Small intestine (tissue), 7 donors: ENCODE measurements around the gene TMEM266. TPM values are rescaled to one million over a fixed set of nuclear protein-coding genes. Genes with fewer than 3 reads are reported as not detected.

Source experiments
- DNase-seq, 2 donors: peaks; one replicate each; pipeline versions ENCODE4 v3.0.0 to v3.0.0-alpha.2; 2013
- FAIRE-seq: peaks from 2 replicates; lab custom pipeline; 2012; peaks lifted over from hg19 to GRCh38; lab: Jason Lieb, UNC
- H3K27ac ChIP-seq, 3 donors: one replicate each; pipeline ENCODE4 v1.5.1; 2013; ENCODE audit warnings: low read length in 2 of 3, mild to moderate bottlenecking in 2 of 3, control low read depth in 1 of 3, inconsistent platforms in 1 of 3, low read depth in 1 of 3, moderate library complexity in 1 of 3
- H3K27me3 ChIP-seq, 3 donors: one replicate each; pipeline ENCODE4 v1.6.1; 2013; ENCODE audit warnings: low read length in 3 of 3, inconsistent platforms in 1 of 3; ENCODE audit not compliant: control insufficient read depth in 3 of 3, insufficient read depth in 3 of 3
- H3K36me3 ChIP-seq, 3 donors: one replicate each; pipeline ENCODE4 v1.6.1; 2013; ENCODE audit warnings: low read length in 3 of 3, inconsistent platforms in 1 of 3, low read depth in 1 of 3, mild to moderate bottlenecking in 1 of 3, moderate library complexity in 1 of 3; ENCODE audit not compliant: control insufficient read depth in 3 of 3, insufficient read depth in 2 of 3
- H3K4me1 ChIP-seq, 3 donors: one replicate each; pipeline ENCODE4 v1.6.1; 2013; ENCODE audit warnings: low read length in 2 of 3, inconsistent platforms in 1 of 3, low read depth in 1 of 3, mild to moderate bottlenecking in 1 of 3, moderate library complexity in 1 of 3; ENCODE audit not compliant: control insufficient read depth in 3 of 3, insufficient read depth in 2 of 3
- H3K4me3 ChIP-seq, 3 donors: one replicate each; pipeline ENCODE4 v1.5.1; 2013; ENCODE audit warnings: low read length in 3 of 3, control low read depth in 1 of 3, inconsistent platforms in 1 of 3, low read depth in 1 of 3, mild to moderate bottlenecking in 1 of 3, moderate library complexity in 1 of 3
- H3K9me3 ChIP-seq, 2 donors: one replicate each; pipeline ENCODE4 v1.6.1; 2013; ENCODE audit warnings: low read depth in 1 of 2, low read length in 1 of 2; ENCODE audit not compliant: control insufficient read depth in 2 of 2, insufficient read depth in 1 of 2
- WGBS, 3 donors: extraction: QIAGEN DNeasy Blood & Tissue Kit; methylation state at CpG; one replicate each; pipeline ENCODE4 v1.1.7; 2013; 5-methylcytosine and 5-hydroxymethylcytosine counted together
- polyA plus RNA-seq, 4 donors: library from polyadenylated mRNA; stranded (reverse) in 3 of 4; unstranded in 1 of 4; fragments of 200-250 nt in 3 of 4; fragments of 120-200 nt in 1 of 4; gene quantifications; one replicate each; pipeline versions ENCODE4 v1.2.1 to v1.2.3, GENCODE V29; 2013
- donor health status: healthy with polysubstance abuse.
- donor health status: control.
- donor health status: control.
- donor health status: Bipolar disorder and iron deficiency.
- donor health status: healthy.

The TMEM266 gene
- polyA plus RNA-seq, 4 donors, result 0.88 to 1.1 TPM; not detected in 2

GRCh38 chr15:76107169-76107568 lies 47.4 kb downstream of the TMEM266 start:
- Histone ChIP-seq H3K27ac (no peak overlapping the region), H3K27me3 (no peaks in the 10 kb centered on the region), H3K4me3 (no peak overlapping the region), H3K4me1 (no peaks in the 10 kb centered on the region), H3K36me3 (no peaks in the 10 kb centered on the region), H3K9me3 (no peaks in the 10 kb centered on the region)
- no peak for DNase-seq
- WGBS, 3 donors, result 69 to 72% (median 71%) methylated on average over 6 of the region's 6 CpGs
- no peak for FAIRE-seq

GRCh38 chr15:76108021-76108723 lies 48.4 kb downstream of the TMEM266 start:
- no peaks in the 10 kb centered on the region for H3K36me3 ChIP-seq
- FAIRE-seq (no peak), DNase-seq (no peak)
- H3K4me1 ChIP-seq, result no peaks in the 10 kb centered on the region
- no peaks in the 10 kb centered on the region for H3K9me3 ChIP-seq
- H3K27ac ChIP-seq, result no peak overlapping the region
- no peak overlapping the region for H3K4me3 ChIP-seq
- H3K27me3 ChIP-seq, result no peaks in the 10 kb centered on the region
- 51 to 55% (median 53%) methylated on average over 9 of the region's 9 CpGs for WGBS, 3 donors

DNA sequence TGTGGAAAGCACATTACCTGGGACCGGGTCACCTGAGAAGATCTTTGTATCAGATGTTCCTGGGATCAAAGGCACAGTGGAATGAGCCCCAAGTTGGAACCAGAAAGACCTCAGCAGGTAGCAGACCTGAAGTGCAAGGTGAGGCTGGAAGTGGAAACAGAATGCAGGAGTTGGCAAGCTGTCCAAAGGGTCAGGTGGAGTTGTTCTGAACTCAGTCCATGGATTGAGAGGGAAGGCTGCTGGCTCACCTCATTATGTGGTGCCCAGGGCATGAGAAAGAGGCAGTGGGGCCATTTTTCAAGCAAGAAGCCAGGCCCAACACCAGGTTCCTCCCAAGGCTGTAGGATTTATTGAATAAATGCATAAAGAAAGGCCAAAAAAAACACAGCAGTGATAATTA lies 49.3 kb downstream of the TMEM266 start:
- DNase-seq (no peak), FAIRE-seq (no peak)
- 61 to 78% (median 73%) methylated on average over 1 of the region's 1 CpG for WGBS, 3 donors
- Histone ChIP-seq H3K4me1 (no peaks in the 10 kb centered on the region), H3K36me3 (no peaks in the 10 kb centered on the region), H3K4me3 (no peak overlapping the region), H3K9me3 (no peaks in the 10 kb centered on the region), H3K27ac (no peak overlapping the region), H3K27me3 (peaks cover 0 to 2% (median 0%) of the 10 kb centered on the region in 3 donors)

GRCh38 chr15:76114561-76114960 lies 54.8 kb downstream of the TMEM266 start:
- FAIRE-seq (no peak), DNase-seq (no peak)
- H3K9me3 ChIP-seq, result no peaks in the 10 kb centered on the region
- WGBS, 3 donors, result 75 to 77% (median 75%) methylated on average over 3 of the region's 3 CpGs
- H3K36me3 ChIP-seq, result no peaks in the 10 kb centered on the region
- no peak overlapping the region for H3K27ac ChIP-seq
- H3K4me1 ChIP-seq, result no peaks in the 10 kb centered on the region
- H3K27me3 ChIP-seq, result peaks cover 0 to 2% (median 0%) of the 10 kb centered on the region in 3 donors
- H3K4me3 ChIP-seq, result no peak overlapping the region

DNA sequence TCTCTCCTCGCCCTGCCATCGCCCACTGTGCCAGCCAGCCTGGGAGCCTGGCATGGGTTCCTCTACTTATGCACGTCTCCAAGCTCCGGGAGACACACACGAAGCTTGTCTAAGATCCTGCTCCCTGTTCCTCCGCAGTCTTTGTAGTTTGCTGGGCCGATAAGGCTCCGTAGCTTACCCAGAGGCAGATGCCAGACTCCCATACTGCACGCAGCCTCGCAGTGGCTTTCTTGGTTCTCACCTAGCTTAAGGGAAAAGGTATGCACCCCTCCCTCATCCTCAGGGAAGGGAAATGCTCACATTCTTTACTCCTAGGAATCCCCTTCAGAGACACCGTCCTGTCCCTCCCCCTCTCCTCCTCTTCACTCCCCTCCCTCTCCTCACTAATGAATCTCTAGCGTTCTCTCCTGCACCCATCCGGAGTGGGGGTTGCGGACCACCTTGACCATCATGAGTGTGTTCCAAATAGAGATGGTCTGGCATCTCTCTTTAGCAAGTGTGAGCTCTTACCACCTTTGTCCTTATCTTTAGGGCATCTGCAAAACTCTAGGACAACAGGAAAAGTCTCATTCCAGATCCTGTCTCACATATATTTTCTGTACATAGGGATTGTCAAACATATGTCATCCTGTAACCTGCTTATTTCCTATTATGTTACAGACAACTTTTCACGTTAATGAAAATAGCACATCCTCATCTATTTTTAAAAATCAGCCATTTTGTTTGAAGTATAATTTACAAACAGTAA lies 56.5 kb downstream of the TMEM266 start:
- no peak overlapping the region for H3K4me3 ChIP-seq
- H3K36me3 ChIP-seq, result no peaks in the 10 kb centered on the region
- no peaks in the 10 kb centered on the region for H3K9me3 ChIP-seq
- no peak for FAIRE-seq
- no peaks in the 10 kb centered on the region for H3K4me1 ChIP-seq
- 59 to 71% (median 71%) methylated on average over 15 of the region's 15 CpGs for WGBS, 3 donors
- peaks cover 0 to 2% (median 0%) of the 10 kb centered on the region in 3 donors for H3K27me3 ChIP-seq
- H3K27ac ChIP-seq, result no peak overlapping the region
- DNase-seq, result no peak

DNA sequence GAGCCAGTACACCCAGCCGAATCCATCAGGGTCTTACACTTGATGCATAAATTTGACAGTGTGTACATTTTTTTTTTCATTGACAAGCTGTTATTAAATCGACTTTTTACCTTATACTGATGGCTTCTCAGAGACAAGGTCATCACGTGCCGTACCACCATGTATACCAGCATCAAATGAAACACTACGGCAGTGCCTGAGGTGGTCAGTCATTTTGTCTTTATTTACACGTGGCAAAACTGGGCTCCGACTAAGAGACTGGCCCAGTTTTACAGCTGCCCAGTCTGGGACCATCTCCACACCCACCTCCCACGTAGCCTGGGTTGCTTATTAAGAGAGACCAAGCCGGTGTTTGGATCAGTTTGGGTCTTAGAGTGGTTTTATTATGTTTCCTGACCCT lies 57.4 kb downstream of the TMEM266 start:
- H3K27ac ChIP-seq, result no peak overlapping the region
- no peaks in the 10 kb centered on the region for H3K36me3 ChIP-seq
- DNase-seq, result no peak
- peaks cover 0 to 2% (median 0%) of the 10 kb centered on the region in 3 donors for H3K27me3 ChIP-seq
- no peak for FAIRE-seq
- no peak overlapping the region for H3K4me3 ChIP-seq
- no peaks in the 10 kb centered on the region for H3K9me3 ChIP-seq
- WGBS, 3 donors, result 80 to 86% (median 82%) methylated on average over 9 of the region's 9 CpGs
- H3K4me1 ChIP-seq, result no peaks in the 10 kb centered on the region

DNA sequence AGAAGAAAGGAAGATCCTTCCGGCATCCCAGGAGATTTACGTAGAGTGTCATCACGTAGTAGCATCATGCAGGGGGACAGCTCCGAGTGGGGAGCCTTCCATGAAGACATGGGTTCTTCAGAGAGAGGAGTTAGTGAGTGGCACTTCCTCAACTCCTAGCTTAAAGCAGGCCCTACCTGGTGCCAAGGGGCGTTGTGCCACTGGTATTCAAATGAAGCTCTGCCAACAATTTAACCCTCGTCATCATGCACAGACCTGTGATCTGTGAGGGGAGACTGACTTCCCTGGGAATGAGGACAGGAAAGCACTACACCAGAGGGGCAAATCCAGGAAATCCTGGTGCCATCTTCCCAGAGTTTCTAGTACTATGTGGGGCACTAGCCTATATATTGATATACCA lies 59.0 kb downstream of the TMEM266 start:
- no peak overlapping the region for H3K4me3 ChIP-seq
- no peaks in the 10 kb centered on the region for H3K36me3 ChIP-seq
- DNase-seq, result no peak
- H3K9me3 ChIP-seq, result no peaks in the 10 kb centered on the region
- no peak for FAIRE-seq
- H3K27ac ChIP-seq, result no peak overlapping the region
- WGBS, 3 donors, result 76 to 83% (median 82%) methylated on average over 6 of the region's 6 CpGs
- H3K4me1 ChIP-seq, result no peaks in the 10 kb centered on the region
- peaks cover 0 to 3% (median 0%) of the 10 kb centered on the region in 3 donors for H3K27me3 ChIP-seq

GRCh38 chr15:76123031-76123430 lies 63.2 kb downstream of the TMEM266 start:
- FAIRE-seq, result no peak

More at GRCh38 chr15:76123031-76123430, 63.2 kb downstream of the TMEM266 start:
- Histone ChIP-seq H3K4me1 (no peaks in the 10 kb centered on the region), H3K27ac (no peak overlapping the region), H3K4me3 (no peak overlapping the region), H3K36me3 (no peaks in the 10 kb centered on the region), H3K27me3 (peaks cover 0 to 5% (median 3%) of the 10 kb centered on the region in 3 donors), H3K9me3 (no peaks in the 10 kb centered on the region)
- DNase-seq, result no peak
